Activated CD8-positive, alpha-beta T cell treated with anti-CD3 and anti-CD28 coated beads for 36 hours (primary cell): ENCODE measurements around the gene CAPG. TPM values are rescaled to one million over a fixed set of nuclear protein-coding genes. Genes with fewer than 3 reads are reported as not detected.

ENCODE experiments used
- ATAC-seq: fragments of 200-7000 bp; cut with Tn5 transposase; one replicate; pipeline ENCODE4 v1.10.0; 2021; ENCODE audit warnings: mild to moderate bottlenecking, moderate library complexity
- CTCF ChIA-PET: fragments of 350-600 bp; sonication (Branson Sonifier 250); formaldehyde crosslinking; loops from one replicate; lab custom pipeline; 2021; ENCODE audit warnings: antibody characterized with exemption; lab: Charles Lee
- POLR2A ChIA-PET: fragments of 350-600 bp; sonication (Branson Sonifier 250); formaldehyde crosslinking; loops from one replicate; lab custom pipeline; 2021; ENCODE audit warnings: antibody characterized with exemption; lab: Charles Lee
- DNase-seq: peaks from one replicate; pipeline ENCODE4 v3.0.0-alpha.2; 2020
- H3K27ac Mint-ChIP-seq: one replicate; pipeline ENCODE4 v1.8.0; 2021; ENCODE audit warnings: mild to moderate bottlenecking, mixed read lengths
- H3K27me3 Mint-ChIP-seq: one replicate; pipeline ENCODE4 v1.8.0; 2021; ENCODE audit warnings: mixed read lengths
- H3K36me3 Mint-ChIP-seq: one replicate; pipeline ENCODE4 v1.8.0; 2021; ENCODE audit warnings: low read depth, mixed read lengths
- H3K4me1 Mint-ChIP-seq: one replicate; pipeline ENCODE4 v1.8.0; 2021; ENCODE audit warnings: low read depth, mixed read lengths
- H3K4me3 Mint-ChIP-seq: one replicate; pipeline ENCODE4 v1.8.0; 2021; ENCODE audit warnings: mild to moderate bottlenecking, moderate library complexity, mixed read lengths
- H3K9me3 Mint-ChIP-seq: one replicate; pipeline ENCODE4 v1.8.0; 2021; ENCODE audit warnings: mixed read lengths
- CTCF ChIP-seq: fragments of 200-600 bp; IDR thresholded peaks from one replicate; pipeline ENCODE4 v1.8.0; 2022; ENCODE audit warnings: antibody characterized with exemption, mild to moderate bottlenecking
- intact Hi-C: fragments of 100-400 bp; cut with micrococcal nuclease; formaldehyde crosslinking; loops from one replicate; pipeline ENCODE4 v1.10.0; 2022
- total RNA-seq, 2 experiments: library from RNA; stranded (reverse); gene quantifications; one replicate each; pipeline ENCODE4 v1.2.3, GENCODE V29; 2021

The CAPG gene
- total RNA-seq, 2 experiments from 2014 or later = 18.7 to 19.3 TPM

- DNase-seq = no peak
- Mint-ChIP-seq H3K4me1 (peaks cover 10% of the 10 kb centered on the region), H3K36me3 (no peaks in the 10 kb centered on the region), H3K27me3 (no peaks in the 10 kb centered on the region), H3K9me3 (no peaks in the 10 kb centered on the region), H3K4me3 (no peak overlapping the region), H3K27ac (no peak overlapping the region)
- ATAC-seq = peak; percentile 39
- ChIA-PET CTCF (interaction anchor here (1.0 to 3.4 kb wide), 7 partner anchors 7 to 123 kb away, joined by 3 to 25 read pairs (median 3); no protein-coding TSS in a partner anchor), POLR2A (interaction anchor here (0.8 to 24.1 kb wide), 7 partner anchors 8 to 168 kb away, joined by 3 to 382 read pairs (median 5); partner anchors contain the start of genes MAT2A and SH2D6)
- no peak for TF ChIP-seq CTCF
- intact Hi-C loops = no loop called here
Observed at GRCh38 chr2:85428343-85428881, 18.2 kb upstream of the CAPG start.

GRCh38 chr2:85427300-85427835 lies 17.2 kb upstream of the CAPG start:
- Mint-ChIP-seq H3K27me3 (no peaks in the 10 kb centered on the region), H3K27ac (no peak overlapping the region), H3K36me3 (no peaks in the 10 kb centered on the region), H3K4me1 (peaks cover 10% of the 10 kb centered on the region), H3K9me3 (no peaks in the 10 kb centered on the region), H3K4me3 (no peak overlapping the region)
- DNase-seq (no peak), ATAC-seq (no peak)
- no peak for TF ChIP-seq CTCF
- POLR2A ChIA-PET = interaction anchor here (1.0 to 24.1 kb wide), 4 partner anchors 9 to 114 kb away, joined by 3 to 382 read pairs (median 12); partner anchors contain the start of genes MAT2A and SH2D6
- intact Hi-C loops = no loop called here
- CTCF ChIA-PET = interaction anchor here (1.0 to 3.4 kb wide), 5 partner anchors 7 to 124 kb away, joined by 3 to 25 read pairs (median 6); no protein-coding TSS in a partner anchor

- no peaks in the 10 kb centered on the region for H3K36me3 Mint-ChIP-seq
- no peak overlapping the region for H3K27ac Mint-ChIP-seq
- intact Hi-C loops = no loop called here
- no peak for TF ChIP-seq CTCF
- H3K27me3 Mint-ChIP-seq = no peaks in the 10 kb centered on the region
- no peaks in the 10 kb centered on the region for H3K9me3 Mint-ChIP-seq
- H3K4me1 Mint-ChIP-seq = peaks cover 14% of the 10 kb centered on the region
- CTCF ChIA-PET = interaction anchor here (3.5 kb wide), 1 partner anchor 126 kb away, joined by 19 read pairs; no protein-coding TSS in a partner anchor
- ATAC-seq (no peak), DNase-seq (no peak)
- no peak overlapping the region for H3K4me3 Mint-ChIP-seq
- POLR2A ChIA-PET = interaction anchor here (24.1 kb wide), 1 partner anchor 116 kb away, joined by 382 read pairs; the partner anchor contains the start of gene MAT2A
Observed at GRCh38 chr2:85425588-85425987, 15.4 kb upstream of the CAPG start.

GRCh38 chr2:85423525-85423924 lies 13.4 kb upstream of the CAPG start:
- ATAC-seq = no peak
- no peak for DNase-seq
- POLR2A ChIA-PET = interaction anchor here (1.5 to 24.1 kb wide), 3 partner anchors 14 to 135 kb away, joined by 3 to 382 read pairs (median 4); partner anchors contain the start of gene MAT2A
- intact Hi-C loops = no loop called here
- H3K4me1 Mint-ChIP-seq = peaks cover 16% of the 10 kb centered on the region
- no peaks in the 10 kb centered on the region for H3K9me3 Mint-ChIP-seq
- H3K4me3 Mint-ChIP-seq = no peak overlapping the region
- no peak overlapping the region for H3K27ac Mint-ChIP-seq
- no peak for TF ChIP-seq CTCF
- H3K36me3 Mint-ChIP-seq = no peaks in the 10 kb centered on the region
- no peaks in the 10 kb centered on the region for H3K27me3 Mint-ChIP-seq
- CTCF ChIA-PET = interaction anchor here (0.7 to 3.5 kb wide), 5 partner anchors 20 to 163 kb away, joined by 3 to 19 read pairs (median 4); no protein-coding TSS in a partner anchor

GRCh38 chr2:85422072-85422457 lies 11.9 kb upstream of the CAPG start:
- Mint-ChIP-seq H3K36me3 (no peaks in the 10 kb centered on the region), H3K4me1 (peaks cover 18% of the 10 kb centered on the region), H3K9me3 (no peaks in the 10 kb centered on the region), H3K4me3 (no peak overlapping the region), H3K27me3 (no peaks in the 10 kb centered on the region), H3K27ac (no peak overlapping the region)
- no peak for TF ChIP-seq CTCF
- ATAC-seq (no peak), DNase-seq (no peak)
- CTCF ChIA-PET = interaction anchor here (1.1 to 5.3 kb wide), 10 partner anchors 7 to 135 kb away, joined by 3 to 221 read pairs (median 16); partner anchors contain the start of gene MAT2A
- intact Hi-C loops = no loop called here
- POLR2A ChIA-PET = interaction anchor here (1.6 to 24.1 kb wide), 5 partner anchors 16 to 139 kb away, joined by 4 to 382 read pairs (median 6); partner anchors contain the start of genes GGCX and MAT2A
